ENCODE data around the gene SPATA45.

Gene SPATA45

DNA sequence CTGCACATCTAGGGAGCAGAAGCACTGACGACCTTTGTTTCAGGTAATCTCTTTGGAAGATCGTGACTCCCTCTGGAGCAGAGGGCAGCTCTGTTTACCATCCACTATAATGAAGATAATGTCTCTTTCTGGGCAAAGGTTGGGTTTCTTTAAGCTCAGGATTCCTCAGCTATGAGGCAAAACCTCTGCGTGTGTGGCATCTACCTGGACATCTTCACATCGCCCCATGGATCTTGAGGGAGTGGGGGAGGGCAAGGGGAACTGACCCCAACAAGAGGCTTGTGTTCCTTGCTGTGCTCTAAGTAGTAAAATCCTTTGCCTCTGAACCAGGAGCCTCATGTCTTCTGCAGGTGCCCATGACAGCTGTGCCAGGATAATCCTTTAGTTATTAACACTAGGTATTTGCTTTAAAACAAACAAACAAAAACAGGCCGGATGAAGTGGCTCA is 19.6 kb downstream of the SPATA45 start:
- DNase-seq: no peak

GRCh38 chr1:212827171-212827776 is 20.2 kb downstream of the SPATA45 start:
- DNase-seq: no peak

DNA sequence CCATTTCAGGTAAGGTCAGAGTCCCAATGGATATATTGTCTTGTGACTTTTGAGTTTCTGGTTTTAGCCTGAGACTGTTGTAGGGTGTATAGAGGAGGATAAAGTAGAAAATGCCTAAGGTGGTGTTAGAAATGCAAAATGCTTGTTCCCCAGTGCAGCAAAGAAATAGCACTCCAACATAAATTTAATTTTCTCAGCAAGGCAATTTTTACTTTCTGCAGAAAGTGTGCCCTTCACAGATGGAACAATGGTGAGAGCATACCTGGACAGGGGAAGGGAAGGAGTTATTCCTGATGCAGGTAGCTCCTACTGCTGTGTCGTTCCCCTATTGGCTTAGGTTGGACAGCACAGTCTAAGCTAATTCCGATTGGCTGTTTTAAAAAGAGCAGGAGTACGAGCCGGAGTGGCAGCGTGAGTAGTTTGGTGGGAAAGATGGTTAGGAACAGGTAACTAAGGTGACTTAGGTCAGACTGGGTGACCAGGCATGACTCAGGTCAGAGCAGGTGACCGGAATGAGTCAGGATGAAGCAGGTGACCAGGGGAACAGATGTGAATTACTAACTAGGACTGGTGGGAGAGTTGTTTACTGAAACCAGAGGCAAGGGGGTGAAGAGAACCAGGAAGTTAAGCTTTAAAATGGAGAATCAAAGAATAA is 21.5 kb downstream of the SPATA45 start:
- no peak for DNase-seq

GRCh38 chr1:212824201-212824600 is 23.2 kb downstream of the SPATA45 start:
- DNase-seq: no peak

- DNase-seq: no peak
Observed at GRCh38 chr1:212822956-212823355, 24.5 kb downstream of the SPATA45 start.

DNA sequence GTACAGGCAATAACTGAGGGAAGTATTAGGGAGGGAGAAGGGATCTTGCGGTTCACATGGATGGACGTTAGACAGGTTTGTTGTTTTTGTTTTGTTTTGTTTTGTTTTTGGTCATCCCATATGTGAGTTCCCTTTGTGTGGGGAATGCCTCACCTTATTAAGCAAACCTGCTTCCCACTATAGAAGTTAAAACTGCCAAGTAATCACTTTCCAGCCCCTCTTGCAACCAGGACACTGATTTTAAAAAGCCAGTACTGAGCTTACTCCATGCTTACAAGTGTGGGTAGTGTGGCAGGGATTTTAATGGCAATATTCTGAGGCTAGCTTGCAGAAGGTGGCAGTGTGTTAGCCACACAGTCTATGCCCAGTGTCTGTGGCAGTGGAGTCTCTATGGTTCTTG is 26.5 kb downstream of the SPATA45 start:
- no peak for DNase-seq

DNA sequence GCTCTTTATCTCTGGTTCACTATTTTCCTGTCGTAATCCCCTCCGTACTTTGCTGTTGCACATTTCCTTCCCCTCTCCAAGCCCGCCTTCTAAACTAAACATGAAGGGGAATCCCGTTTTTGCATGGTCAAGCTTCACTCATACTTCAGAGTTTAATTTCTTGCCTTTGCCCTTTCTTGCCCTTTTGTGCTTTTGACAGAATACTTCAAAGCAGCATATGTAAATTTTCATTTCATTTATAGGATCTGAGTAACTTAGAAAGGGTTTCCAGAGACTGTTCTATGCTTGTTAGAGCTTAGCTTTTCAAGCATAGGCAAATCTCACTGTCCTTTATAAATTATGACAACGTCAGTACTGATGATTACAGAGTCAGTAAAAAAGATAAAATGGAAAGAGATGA is 27.7 kb downstream of the SPATA45 start:
- no peak for DNase-seq

- no peak for DNase-seq
Observed at GRCh38 chr1:212816567-212817278, 30.7 kb downstream of the SPATA45 start.

- DNase-seq: no peak
Observed at GRCh38 chr1:212814537-212815334, 32.7 kb downstream of the SPATA45 start.

DNA sequence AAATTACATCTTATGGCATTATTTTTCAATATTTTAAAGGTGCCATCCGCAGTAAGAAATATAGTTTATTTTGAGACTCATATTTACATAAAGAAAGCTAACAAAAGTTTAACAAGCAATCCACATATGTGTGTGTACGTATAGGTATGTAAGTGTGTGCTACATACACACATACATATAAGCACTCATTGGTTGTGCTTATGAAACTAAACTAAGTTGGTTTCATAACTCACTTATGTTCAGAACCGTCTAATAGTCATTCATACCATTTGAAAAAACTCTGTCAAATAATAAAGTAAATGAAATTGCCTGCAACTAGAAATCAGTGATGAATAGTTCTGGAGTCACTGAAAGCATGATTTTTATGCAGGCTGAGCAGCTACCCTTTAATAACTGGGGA is 41.7 kb downstream of the SPATA45 start:
- DNase-seq: no peak

GRCh38 chr1:212797681-212798080 is 49.8 kb downstream of the SPATA45 start:
- DNase-seq: no peak

DNA sequence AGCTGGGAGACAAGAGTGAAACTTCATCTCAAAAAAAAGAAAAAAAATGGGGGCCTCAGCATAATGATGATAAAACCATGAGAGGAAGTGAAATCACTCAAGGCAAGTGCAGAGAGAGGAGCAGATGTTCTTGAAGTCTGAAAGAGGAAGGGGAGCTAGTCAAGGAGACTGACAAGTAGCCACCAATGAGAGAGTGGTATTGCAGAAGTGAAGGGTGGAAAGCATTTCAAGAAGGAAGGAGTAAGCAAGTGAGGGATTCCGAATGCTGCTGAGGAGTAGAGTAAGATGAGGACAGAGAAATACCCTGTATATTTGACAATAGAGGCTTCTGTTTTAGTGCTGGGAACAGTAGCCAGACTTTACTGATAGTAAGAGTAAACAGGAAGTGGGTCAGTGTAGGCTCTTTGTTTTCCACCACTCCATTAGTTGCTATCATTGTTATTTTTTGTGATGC is 52.9 kb downstream of the SPATA45 start:
- DNase-seq: no peak

- DNase-seq: no peak
Observed at GRCh38 chr1:212792396-212792908, 55.0 kb downstream of the SPATA45 start.

GRCh38 chr1:212791676-212792395 is 55.6 kb downstream of the SPATA45 start, which contains the start of the genes NSL1 and TATDN3:
NSL1 (minus strand) TSS chr1:212791777; CDS start chr1:212791763, 14 bp downstream.
TATDN3 (plus strand) TSS chr1:212791894; CDS start chr1:212791922, 28 bp downstream.
- peak; percentile 46 to 74 for DNase-seq

- peak; percentile 46 to 70 for DNase-seq
Observed at GRCh38 chr1:212791261-212791675, 56.2 kb downstream of the SPATA45 start.

DNA sequence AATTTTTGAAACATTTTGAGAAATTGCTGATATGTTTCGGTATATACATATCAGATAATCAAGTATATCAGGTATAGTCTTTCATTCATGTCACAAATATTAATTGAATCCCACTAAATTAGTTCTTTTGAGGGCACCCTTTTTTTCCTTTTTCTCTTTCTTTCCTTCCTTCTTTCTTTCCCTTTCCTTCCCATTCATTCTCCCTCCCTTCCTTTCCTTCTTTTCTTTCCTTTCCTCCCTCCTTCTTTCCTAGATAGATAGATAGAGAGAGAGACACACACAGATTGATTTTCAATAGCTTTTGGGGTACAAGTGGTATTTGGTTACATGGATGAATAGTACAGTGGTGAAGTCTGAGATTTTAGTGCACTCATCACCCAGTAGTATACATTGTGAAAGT is 61.6 kb downstream of the SPATA45 start:
- DNase-seq: no peak

DNA sequence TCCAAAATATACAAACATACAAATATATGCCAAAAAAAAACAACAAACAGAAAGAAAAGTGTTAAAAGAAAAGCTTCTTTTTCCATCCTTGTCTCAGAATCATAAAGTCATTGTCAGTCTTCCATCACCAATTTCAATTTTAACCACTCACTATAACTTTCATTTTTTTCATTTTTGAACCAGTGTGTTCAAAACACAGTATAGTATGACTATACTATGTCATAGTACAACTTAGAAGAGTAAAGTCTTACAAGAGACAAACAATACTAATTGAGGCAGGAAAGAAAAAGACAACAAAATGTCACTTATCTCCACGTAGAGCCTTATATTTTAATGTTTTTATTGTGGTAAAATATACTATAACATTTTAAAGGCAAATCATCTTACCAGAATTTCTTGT is 63.5 kb downstream of the SPATA45 start:
- DNase-seq: no peak

DNA sequence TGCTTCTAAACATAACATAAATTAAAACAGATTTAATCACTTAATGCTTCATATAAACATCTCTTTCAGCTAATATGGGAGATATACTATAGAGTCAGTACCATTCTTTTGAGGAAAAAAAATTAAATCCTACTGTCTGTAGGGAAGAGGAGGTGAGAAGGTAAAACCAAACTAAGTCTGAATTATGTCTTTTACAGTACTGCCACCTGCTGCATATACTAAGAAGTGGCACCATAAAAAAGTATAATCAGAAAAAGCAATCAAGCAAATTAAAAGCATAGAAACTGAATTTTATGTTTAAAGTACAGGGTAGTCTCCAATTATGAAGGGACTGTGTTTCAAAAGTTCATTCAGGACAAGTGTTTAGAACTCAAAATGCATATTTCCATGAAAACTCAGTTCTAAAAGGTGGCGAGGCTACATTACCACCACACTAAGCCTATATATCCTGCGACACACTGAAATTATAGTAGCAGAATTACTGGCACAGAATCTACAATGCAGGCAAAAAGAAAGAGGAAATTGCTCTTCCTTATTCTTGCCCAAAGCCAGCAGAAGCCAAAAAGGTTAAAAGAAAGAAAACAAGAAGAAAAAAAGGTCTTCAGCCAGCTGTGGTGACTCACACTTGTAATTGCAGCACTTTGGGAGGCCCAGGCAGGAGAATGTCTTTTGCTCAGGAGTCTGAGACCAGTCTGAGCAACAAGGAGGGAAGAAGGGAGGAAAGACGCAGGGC is 64.9 kb downstream of the SPATA45 start:
- DNase-seq: peak in 1 of 2 experiments; percentile 36

DNA sequence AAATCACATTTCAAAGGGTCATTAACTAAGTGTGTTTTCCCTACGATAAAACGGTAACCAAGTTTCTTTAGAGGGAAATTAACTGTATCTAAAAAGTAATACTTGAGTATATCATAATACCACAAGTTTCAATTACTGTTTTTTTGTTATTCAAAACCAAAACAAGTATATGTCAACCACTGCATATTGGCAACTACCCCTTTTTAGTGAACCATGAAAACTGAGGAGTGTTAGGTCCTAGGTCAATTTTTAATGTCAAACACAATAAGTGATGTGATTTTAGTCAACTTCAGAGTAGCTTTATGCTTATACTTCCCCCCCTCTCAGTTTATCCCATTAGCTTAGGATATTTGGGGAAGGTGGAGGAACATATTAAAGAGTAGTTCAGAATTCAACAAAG is 66.2 kb downstream of the SPATA45 start:
- no peak for DNase-seq

GRCh38 chr1:212780759-212781158 is 66.7 kb downstream of the SPATA45 start:
- no peak for DNase-seq

Data from SW 1271 (cell line).